ENCODE data around the gene TANC1.

The TANC1 gene

DNA sequence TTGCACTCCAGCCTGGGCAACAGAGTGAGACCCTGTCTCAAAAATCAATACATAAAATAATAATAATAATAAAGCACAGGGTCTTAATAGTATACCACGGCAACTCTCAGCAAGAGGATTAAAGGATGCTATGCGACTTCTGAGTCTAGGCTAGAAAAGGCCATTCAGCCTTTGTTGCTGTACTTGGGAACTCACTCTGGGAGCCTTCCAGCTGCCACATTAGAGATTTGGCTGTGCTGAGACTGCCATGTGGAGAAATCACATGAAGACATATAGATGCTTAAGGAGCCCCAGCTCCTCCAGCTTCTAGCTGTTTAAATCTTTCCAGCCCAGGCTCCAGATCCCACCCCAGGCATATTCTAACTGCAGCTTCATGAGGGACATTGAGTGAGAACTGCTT is 8.2 kb upstream of the TANC1 start:
- no peak for DNase-seq (ENCODE audit: extremely low read depth in 1 of 2, low read depth in 1 of 2)

DNA sequence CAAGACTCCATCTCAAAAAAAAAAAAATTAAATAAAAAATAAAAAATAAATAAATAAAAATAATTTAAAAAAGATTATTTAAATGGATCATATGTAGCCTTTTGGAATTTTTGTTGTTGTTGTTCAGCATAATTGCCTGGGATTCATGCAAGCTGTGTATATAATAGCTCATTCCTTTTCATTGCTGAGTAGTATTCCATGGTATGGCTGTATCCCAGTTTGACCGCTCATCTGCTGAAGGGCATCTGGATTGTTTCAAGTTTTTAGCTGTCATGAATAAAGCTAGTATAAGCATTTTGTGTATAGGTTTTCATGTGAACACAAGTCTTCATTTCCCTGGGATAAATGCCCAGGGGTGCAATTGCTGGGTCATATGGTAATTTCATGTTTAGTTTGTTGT is 6.4 kb upstream of the TANC1 start:
- no peak for DNase-seq (ENCODE audit: extremely low read depth in 1 of 2, low read depth in 1 of 2)

DNA sequence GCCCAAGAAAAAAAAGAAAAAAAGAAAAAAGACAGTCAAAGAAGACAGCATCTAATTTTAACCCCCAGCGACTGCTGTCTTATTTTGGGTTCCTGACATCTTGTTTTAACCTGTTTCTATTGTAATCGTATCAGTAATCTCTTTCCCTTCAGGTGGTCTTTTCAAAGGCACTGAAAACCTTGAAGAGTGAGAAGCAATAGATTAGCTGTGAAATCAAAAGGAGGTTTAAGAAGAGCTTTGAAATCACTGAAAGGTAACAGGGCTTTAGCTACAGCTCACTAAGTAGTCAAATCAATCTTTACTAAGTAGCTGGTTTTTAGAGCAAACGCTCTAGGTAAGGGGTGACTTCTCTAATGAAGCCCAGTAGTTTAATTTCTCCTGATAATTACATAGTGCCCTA is 5.4 kb upstream of the TANC1 start:
- DNase-seq (ENCODE audit: extremely low read depth in 1 of 2, low read depth in 1 of 2): no peak

DNA sequence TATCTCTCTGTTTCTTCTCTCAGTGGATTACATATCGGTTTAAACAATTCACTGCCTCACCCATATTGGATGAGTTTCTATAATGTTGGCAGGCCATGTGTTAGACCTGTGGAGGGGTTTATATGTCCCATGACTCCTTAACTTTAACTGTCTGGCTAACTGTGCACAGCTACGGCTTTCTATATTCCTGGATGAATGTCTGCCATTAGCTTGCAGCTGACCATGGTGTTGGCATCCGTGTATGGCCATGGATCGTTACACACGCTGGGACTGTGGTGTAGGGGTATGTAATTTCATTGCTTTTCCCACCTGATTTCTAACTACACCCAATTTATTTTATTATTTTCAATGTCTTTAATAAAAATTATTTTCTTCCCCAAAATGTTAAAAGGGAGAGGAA is 3.3 kb upstream of the TANC1 start:
- no peak for DNase-seq (ENCODE audit: extremely low read depth in 1 of 2, low read depth in 1 of 2)

DNA sequence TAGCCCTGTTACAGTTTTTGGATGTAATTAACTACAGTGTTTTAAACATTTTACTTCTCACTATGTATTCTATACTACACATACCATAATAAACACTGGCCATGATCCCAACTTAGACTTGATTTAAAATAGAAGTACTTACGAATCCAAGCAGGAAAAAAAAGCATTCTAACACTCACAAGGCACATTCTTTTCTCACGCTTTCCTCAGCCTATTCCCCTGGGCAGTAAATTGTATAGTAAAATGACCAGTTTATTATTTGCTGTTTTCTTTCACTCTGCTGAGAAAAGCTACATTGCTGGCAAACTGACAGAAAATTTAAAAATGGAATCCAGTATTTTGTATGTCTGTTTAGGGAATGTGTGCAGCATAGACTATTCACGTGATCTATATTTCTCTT is 2.8 kb upstream of the TANC1 start:
- DNase-seq (ENCODE audit: extremely low read depth in 1 of 2, low read depth in 1 of 2): no peak

DNA sequence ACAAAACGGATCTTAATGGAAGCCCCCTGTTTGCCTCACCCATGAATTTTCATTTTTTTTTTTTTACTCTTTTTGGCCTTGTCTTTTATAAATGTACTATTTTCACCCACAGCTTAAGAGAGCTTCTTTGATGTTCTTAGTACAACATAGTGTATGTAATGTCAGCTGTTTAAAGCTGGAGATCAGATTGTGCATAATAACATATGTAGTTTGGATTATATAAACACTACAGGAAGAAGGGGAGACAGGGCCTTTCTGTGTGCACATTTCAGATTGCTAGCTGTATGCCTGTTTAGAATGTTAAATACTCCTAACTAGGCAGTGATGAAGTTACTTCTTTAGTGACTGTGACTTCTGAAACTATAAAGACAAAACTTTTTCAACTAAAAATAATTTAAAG is 2.1 kb upstream of the TANC1 start:
- no peak for DNase-seq (ENCODE audit: extremely low read depth in 1 of 2, low read depth in 1 of 2)

DNA sequence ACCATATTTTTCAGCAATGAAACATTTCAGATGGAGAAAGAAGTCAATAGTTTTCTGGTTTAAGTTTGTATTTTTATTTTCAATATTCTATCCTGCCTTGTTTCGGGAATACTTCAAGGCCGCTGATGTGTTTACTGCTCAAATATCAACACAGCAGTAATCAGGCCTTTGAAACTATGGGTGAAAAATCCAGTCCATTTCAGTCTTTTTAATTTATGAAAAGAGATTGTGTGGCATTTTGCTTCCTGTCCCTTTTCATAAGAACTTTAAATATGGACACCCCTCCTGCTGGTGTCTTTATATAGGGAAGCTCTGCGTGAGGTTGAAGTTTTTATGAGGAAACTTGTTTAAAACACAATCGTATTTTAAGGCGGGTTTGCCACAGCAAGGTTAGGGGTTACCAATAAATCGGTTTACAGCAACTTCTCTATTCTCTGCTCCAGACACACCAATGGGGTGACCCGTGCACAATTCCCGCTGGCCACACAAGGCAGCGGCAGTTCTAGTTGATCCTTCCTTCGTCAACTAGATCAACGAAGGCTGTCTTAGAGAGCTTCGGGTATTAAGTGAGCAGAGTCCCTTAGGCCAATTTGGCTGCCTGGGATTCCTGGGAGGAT is 1.2 kb upstream of the TANC1 start:
- DNase-seq (ENCODE audit: extremely low read depth in 1 of 2, low read depth in 1 of 2): no peak

DNA sequence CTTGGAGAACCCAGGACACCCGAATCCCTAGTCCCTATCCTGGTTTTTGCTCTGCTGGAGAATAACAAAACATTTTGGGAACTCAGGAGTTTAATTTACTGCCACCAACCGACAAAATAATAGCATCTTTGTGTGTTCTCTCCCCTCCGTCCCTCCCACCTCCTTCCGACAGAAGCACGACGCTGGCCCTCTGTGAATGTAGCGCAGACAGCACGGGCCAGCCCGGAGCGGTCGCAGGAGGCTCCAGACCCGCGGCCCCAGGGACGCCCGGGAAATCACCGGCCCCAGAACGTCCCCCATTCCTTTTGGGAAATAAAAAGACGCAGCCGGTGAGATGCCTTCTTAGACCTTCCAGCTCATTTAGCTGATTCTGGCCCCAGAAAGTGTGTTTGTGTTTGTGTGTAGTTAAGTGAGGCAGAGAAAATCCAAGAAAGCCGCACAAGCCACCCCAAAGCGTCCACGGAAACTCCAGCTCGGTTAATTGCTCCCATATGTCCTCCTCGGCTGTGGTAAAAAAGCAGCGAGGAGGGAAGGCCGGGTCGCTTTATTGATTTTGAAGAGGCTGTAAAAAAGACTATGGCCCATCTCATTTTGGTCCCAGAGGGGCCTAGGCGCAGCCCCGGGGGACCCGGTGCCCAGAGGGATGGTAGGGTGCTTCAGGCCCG is 577 bp upstream of the TANC1 start:
- DNase-seq (ENCODE audit: extremely low read depth in 1 of 2, low read depth in 1 of 2): no peak

DNA sequence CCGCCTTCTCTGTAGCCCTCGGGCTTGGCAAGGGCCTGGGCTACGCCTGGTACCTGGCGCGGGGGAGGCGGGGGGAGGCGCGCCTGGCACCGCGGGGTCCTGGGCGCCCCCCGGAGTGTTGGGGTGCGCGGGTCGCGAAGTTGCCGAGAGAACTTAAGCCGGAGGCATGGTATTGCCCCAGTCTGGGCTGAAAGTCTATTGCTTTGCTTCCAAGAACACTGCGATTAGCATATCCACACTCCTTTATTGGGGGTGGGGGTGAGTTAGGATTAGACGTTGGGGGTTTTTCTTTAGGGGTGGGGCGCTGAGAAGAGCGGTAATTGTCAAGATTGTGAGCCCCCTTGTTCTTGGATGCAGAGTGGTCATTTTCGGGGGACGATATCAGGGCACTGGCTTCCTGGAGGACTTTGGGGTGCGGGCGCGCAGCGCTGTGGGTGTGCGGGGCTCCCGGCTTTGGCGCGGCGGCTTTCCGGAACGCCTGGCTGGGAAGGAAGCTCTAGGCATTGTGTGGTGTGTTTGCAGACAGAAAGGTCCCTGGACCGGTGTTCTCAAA is 798 bp downstream of the TANC1 start:
- no peak for DNase-seq (ENCODE audit: extremely low read depth in 1 of 2, low read depth in 1 of 2)

DNA sequence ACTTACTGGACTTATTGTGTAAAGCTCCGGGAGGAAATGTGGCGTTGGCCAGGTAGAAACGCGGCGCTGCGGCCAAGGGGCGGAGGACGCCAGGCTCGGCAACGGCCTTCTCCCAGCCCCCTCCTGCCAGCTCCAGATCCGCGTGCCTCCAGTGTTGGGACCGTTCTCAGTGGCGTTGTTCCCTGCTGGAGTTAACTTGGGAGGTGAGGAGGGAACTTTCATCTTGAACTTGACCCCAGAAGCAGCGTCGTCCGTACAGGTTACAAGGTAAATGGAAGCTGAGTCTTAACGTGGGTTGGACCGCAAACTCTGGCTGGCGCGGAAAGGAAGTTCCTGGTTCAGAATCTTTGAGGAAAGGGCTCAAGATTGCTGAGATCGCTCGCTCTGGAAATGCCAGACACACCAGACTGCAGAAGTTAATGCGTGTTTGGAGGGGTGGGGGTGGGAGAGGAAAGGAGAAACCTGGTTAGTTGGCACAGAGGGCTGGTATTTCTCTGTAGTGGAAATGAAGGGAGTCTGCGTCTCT is 1.3 kb downstream of the TANC1 start:
- DNase-seq (ENCODE audit: extremely low read depth in 1 of 2, low read depth in 1 of 2): no peak

DNA sequence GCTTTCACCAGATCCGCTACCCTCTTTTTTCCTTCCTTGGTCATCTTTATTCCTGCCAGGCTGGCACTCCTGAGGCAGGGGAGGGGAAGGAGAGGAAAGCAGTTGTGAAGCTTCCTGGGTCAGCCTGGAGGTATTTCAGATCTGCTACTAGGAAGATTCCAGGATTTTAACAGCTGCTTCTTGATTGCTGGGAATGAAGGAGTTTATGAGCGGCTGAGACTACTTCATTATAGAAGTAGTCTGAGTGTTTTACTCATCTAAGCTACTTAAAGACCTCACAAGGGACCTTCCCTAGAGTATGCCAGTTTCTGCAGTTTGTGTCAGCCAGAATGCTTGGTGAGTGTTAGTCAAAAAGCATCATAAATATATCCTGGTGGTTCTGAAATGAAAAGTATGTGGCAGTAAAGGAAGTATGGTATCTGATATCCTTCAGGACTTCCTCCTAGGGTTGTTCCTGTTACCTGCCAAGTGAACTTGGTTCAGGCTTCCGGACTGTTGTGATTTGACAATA is 1.9 kb downstream of the TANC1 start:
- DNase-seq (ENCODE audit: extremely low read depth in 1 of 2, low read depth in 1 of 2): no peak

DNA sequence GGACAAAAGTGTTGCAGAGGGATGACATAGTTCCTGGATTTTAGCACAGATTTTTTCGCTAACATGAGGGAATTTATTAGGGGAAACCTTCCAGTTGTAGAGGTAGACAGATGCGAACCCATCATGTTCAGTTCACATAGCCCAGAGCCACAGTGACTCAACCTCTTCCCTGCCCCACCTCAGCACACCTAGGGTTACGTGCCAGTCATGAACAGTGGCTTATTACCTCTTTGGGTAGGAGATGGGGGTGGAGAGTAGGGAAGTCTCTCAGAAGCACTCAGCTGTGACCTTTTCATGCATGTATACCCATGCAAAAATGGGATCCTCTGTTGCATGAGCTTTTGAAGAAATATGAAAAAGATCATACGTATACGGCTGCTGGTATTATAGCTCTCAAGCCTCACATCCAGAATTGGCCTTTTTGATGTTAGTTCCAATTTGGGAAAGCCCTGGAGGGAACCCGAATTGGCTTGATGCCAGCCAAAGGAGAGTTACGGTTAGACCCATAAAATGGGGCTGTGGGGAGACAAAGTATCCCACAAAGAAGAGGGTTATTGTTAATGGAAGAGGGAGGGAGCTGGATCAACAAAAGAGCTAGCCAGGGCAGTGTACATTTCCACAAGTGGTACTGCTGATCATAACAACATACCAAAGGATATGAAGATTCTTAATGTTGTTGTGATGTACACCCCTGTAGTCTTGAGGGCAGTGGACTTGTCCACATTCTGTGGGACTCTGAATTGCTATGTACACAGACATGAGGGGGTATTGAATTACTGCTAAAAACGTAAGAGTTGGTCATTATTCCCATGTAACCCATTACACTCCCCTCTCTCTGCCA is 4.9 kb downstream of the TANC1 start:
- DNase-seq (ENCODE audit: extremely low read depth in 1 of 2, low read depth in 1 of 2): no peak

DNA sequence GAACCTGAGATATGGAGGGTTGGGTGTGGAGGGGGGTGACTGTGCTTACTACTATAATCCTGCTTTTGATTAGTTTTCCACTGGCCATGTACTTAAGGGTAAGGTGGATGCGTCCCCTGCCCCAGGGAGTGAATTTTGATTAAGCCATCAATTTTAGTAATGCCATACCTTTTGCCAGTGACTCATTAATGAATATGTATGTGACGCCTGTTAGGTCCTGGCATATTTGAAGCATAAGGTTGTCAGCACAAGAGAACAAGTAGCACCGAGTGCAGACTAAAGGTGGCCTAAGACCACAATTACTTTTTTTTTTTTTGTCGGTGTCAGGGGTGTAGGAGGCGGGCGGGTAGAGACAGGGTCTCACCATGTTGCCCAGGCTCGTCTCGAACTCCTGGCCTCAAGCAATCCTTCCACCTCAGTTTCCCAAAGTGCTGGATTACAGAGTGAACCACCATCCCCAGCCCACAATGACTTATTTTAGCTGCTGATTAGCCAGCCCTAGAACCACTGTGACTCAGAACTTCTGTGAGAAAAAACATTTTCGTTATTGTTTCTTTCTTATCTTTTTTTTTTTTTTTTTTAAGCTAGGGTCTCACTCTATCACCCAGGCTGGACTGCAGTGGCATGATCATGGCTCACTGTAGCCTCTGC is 7.0 kb downstream of the TANC1 start:
- no peak for DNase-seq (ENCODE audit: extremely low read depth in 1 of 2, low read depth in 1 of 2)

DNA sequence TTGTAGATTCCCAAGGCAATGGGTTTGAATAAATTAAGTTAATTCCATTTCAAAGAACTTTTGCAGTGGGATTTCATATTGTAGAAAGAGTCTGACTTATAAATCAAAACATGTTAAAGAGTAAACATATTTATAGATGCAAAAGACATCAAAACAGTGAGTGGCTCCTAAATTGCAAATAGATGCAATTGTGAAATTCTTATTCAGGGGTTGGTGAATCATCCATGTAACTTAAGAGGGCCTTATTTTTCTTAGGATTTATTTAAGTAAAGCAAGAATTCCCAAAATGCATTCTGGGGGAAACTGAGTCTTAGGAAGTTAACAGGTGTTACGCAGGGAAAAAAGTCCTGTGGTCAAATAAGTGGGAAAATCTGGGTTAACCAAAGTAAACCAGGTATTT is 11.3 kb downstream of the TANC1 start:
- DNase-seq (ENCODE audit: extremely low read depth in 1 of 2, low read depth in 1 of 2): no peak

DNA sequence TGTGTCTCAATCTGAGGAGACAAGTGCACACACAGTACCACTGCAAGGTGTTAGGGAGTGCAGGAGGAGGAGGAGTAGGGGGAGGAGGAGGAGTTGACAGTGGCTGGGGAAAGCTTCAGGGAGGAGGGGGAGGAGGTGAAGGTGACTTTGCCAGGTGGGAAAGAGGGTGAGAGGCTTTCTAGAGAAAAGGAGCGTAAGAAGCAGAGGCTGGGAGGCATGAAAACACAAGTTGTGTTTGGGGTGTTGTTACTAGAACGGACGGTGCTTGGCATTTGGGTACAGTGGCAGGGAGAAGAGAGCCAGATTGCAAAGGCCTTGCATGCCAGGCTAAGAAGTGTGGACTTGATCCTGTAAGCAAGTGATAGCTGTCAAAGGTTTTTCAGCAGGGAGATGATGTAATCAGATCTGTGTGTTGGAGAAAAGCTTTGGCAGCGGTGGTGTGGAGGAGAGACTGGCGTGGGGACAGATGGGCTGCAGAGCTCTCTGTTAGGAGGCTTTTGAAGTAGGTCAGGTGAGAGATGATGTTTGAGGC is 16.2 kb downstream of the TANC1 start:
- DNase-seq (ENCODE audit: extremely low read depth in 1 of 2, low read depth in 1 of 2): no peak

DNA sequence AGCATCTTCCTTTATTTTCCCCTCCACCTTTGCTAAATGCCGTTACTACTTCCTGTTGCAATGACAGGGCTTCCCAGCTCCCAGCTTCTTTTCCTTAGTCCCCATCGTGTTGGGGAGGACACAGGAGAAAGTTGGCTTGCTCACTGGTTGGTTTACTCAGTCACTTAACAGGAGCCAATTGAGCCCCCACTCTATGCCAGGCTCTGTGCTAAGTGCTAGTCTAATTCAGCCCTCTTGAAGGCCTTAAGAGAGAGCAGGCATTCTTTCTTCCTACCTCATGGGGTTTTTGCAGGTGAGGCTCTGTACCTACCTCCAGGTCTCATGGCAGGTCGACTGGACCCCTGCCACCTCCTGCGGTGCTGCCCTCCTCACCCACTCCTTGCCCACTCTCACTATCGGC is 20.1 kb downstream of the TANC1 start:
- DNase-seq (ENCODE audit: extremely low read depth in 1 of 2, low read depth in 1 of 2): no peak

DNA sequence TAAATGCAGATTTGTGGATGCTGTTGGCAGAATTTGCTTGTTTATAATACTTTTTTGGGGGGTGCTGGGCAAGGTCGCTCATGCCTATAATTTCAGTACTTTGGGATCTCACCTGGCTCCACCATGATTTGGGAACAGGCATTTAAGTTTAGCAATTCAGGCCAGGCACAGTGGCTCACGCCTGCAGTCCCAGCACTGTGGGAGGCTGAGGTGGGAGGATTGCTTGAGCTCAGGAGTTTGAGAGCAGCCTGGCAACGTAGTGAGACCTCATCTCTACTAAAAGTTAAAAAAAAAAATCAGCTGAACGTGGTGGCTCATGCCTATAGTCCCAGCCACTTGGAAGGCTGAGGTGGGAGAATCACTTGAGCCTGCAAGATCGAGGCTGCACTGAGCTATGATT is 20.7 kb downstream of the TANC1 start:
- DNase-seq (ENCODE audit: extremely low read depth in 1 of 2, low read depth in 1 of 2): no peak

DNA sequence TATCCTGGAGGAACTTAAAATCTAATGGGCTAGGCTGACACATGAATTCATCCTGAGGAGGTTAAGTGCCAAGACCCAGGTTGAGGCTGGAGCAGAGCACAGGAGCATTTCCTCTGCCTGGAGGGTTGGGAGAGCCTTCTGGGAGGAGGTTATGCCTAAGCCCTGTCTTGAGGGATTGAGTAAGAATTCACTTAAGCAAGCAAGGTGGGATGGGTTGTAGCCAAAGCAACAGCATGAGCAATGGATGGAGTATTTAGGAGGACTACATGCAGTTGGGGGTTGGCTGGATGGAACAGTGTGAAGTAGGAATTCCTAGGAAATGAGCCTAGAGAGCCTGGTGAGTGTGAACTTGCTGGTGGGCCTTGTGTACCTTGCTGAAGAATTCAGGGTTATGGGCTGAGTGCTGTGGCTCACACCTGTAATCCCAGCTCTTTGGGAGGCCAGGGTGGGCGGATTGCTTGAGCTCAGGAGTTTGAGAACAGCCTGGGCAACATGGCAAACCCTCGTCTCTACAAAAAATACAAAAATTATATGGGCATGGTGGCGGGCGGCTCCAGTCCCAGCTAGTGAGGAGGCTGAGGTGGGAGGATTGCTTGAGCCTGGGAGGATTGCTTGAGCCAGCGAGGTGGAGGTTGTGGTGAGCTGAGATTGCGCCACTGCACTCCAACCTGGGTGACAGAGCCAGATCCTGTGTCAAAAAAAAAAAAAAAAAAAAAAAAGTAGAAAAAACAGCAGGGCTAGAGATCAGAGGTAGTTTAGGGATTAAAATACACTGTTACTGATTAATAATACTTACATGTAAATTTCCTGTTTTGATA is 22.2 kb downstream of the TANC1 start:
- no peak for DNase-seq (ENCODE audit: extremely low read depth in 1 of 2, low read depth in 1 of 2)

DNA sequence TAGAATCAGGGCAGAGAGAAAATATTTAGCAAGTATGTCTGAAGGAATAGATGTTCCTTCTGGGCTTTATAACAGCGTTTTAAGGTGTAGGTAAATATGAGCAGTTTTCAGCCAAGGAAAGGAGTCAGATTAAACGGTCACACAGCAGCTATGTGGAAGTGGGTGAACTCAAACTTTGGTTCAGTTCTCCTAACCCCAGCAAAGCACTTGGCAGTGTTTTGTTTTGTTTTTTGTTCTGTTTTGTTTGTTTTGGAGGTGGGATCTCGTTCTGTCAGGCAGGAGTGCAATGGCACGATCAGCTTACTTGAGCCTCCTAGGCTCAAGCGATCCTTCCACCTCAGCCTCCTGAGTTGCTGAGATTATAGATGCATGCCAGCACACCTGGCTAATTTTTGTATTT is 24.6 kb downstream of the TANC1 start:
- DNase-seq (ENCODE audit: extremely low read depth in 1 of 2, low read depth in 1 of 2): no peak
